Esophagus squamous epithelium (tissue), 4 donors: ENCODE results near the gene KIDINS220.

Experiments
- POLR2A ChIP-seq, 4 donors: fragments of 450-650 bp; IDR thresholded peaks; one replicate each; pipeline ENCODE4 v1.6.1; 2017; ENCODE audit warnings: antibody characterized with exemption in 4 of 4, mild to moderate bottlenecking in 4 of 4, moderate library complexity in 3 of 4
- TF ChIP-seq, protein P1 (sequence below), 6 experiments: fragments of 450-650 bp in 4 of 6; fragments of 200-600 bp in 2 of 6; sonication (generic) in 2 of 6; IDR thresholded peaks; one replicate each; pipeline ENCODE4 v1.5.1; 2016 to 2019; ENCODE audit warnings: antibody characterized with exemption in 6 of 6, mild to moderate bottlenecking in 4 of 6, moderate library complexity in 4 of 6

GRCh38 chr2:8847400-8847799 is 10.0 kb upstream of the KIDINS220 start:
- TF ChIP-seq, protein P1, sequence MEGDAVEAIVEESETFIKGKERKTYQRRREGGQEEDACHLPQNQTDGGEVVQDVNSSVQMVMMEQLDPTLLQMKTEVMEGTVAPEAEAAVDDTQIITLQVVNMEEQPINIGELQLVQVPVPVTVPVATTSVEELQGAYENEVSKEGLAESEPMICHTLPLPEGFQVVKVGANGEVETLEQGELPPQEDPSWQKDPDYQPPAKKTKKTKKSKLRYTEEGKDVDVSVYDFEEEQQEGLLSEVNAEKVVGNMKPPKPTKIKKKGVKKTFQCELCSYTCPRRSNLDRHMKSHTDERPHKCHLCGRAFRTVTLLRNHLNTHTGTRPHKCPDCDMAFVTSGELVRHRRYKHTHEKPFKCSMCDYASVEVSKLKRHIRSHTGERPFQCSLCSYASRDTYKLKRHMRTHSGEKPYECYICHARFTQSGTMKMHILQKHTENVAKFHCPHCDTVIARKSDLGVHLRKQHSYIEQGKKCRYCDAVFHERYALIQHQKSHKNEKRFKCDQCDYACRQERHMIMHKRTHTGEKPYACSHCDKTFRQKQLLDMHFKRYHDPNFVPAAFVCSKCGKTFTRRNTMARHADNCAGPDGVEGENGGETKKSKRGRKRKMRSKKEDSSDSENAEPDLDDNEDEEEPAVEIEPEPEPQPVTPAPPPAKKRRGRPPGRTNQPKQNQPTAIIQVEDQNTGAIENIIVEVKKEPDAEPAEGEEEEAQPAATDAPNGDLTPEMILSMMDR (IDR thresholded peaks at IDR 0.05), result no peak
- TF ChIP-seq POLR2A (IDR thresholded peaks at IDR 0.05), result no peak
